ENCODE data around the gene DPH2. TPM values are rescaled to one million over a fixed set of nuclear protein-coding genes. Genes with fewer than 3 reads are reported as not detected.

Gene DPH2
- total and polyA plus RNA-seq, 4 experiments from 2014 or later, result 25.5 to 33.1 (median 28.8) TPM

- Histone ChIP-seq H3K9me3 (ENCODE audit: control insufficient read depth in 1 of 2, low read length in 2 of 2) (no peaks in the 10 kb centered on the region), H3K27me3 (ENCODE audit: insufficient read depth, low read length) (no peaks in the 10 kb centered on the region), H3K27ac (ENCODE audit: low read depth, low read length) (no peak overlapping the region), H3K4me3 (ENCODE audit: low read length in 2 of 2) (no peak overlapping the region), H3K4me1 (ENCODE audit: insufficient read depth, low read length) (peaks cover 29% of the 10 kb centered on the region), H3K36me3 (ENCODE audit: insufficient read depth, low read length) (no peaks in the 10 kb centered on the region)
- no peak for DNase-seq
- Mint-ChIP-seq H3K9me3 (no peaks in the 10 kb centered on the region), H3K36me3 (peaks cover 12 to 14% of the 10 kb centered on the region in 2 donors), H3K27ac (peak overlapping the region in 2 of 7 donors; percentile 34 to 55), H3K4me1 (peaks cover 28 to 64% (median 40%) of the 10 kb centered on the region in 4 donors), H3K27me3 (no peaks in the 10 kb centered on the region), H3K4me3 (peak overlapping the region in 2 of 8 donors; percentile 51 to 54)
- ChIA-PET POLR2A (ENCODE audit: partially characterized antibody) (interaction anchor here (1.0 kb wide), 1 partner anchor 21 kb away, joined by 3 read pairs; the partner anchor contains the start of gene DPH2), CTCF (ENCODE audit: partially characterized antibody) (interaction anchor here (1.5 to 7.5 kb wide), 2 partner anchors 16 to 184 kb away, joined by 5 to 83 read pairs; partner anchors contain the start of gene ARTN)
- intact Hi-C loops (cut with micrococcal nuclease), result loop anchor here (5.0 kb wide), 2 partner anchors 297 to 422 kb away; partner anchors contain the start of gene KDM4A
Observed at GRCh38 chr1:43949678-43950077, 20.1 kb upstream of the DPH2 start.

DNA sequence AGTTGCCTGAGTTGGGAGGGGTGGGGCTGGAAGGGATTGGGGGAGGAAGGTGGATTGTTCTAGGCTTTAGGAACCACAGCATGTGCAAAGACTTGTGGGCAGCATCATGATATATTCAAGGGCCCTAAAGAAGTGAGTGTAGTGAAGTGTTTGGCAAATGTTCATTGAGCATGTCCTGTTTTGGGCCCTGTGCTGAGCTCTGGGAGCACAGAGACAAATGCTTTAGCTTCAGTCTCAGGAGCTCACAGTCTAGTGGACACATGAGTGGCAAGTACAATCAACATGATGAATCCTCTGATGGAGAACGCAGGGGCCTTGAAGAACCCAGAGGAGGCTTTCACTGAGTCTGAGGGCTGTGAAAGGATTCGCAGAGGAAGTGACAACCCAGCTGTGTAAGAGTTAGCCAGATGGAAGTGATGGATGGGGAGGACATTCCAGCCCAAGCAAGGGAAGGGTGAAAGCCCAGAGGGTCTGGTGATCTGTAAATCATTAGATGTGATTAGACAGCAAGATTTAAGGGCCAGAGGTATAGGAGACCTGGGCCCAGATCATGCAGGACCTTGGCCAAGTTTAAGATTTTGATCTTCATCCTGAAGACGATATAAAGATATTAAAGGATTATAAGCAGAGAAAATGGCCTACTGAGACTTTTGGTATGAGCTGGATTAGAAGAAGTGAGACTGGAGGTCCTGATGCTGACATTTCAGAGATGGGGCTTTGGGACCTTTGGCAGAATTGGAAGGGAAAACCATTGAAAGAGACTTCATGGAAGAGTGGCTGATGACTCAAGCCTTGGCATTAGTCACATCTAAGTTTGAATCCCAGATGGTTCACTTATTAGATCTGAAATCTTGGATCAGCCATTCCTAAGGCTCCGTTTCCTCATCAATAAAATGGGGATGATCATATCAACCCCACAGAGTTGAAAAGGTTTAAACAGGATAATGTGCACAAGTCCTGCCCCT is 18.5 kb upstream of the DPH2 start:
- no peaks in the 10 kb centered on the region for H3K9me3 ChIP-seq (ENCODE audit: control insufficient read depth in 1 of 2, low read length in 2 of 2)
- Mint-ChIP-seq H3K4me3 (no peak overlapping the region), H3K36me3 (peaks cover 11 to 12% of the 10 kb centered on the region in 2 donors), H3K27me3 (no peaks in the 10 kb centered on the region), H3K27ac (peak overlapping the region in 1 of 7 donors; percentile 55), H3K4me1 (peaks cover 19 to 54% (median 29%) of the 10 kb centered on the region in 4 donors), H3K9me3 (no peaks in the 10 kb centered on the region)
- no peaks in the 10 kb centered on the region for H3K36me3 ChIP-seq (ENCODE audit: insufficient read depth, low read length)
- H3K4me3 ChIP-seq (ENCODE audit: low read length in 2 of 2), result no peak overlapping the region
- no peak overlapping the region for H3K27ac ChIP-seq (ENCODE audit: low read depth, low read length)
- H3K4me1 ChIP-seq (ENCODE audit: insufficient read depth, low read length), result peaks cover 15% of the 10 kb centered on the region
- no peak for DNase-seq
- H3K27me3 ChIP-seq (ENCODE audit: insufficient read depth, low read length), result no peaks in the 10 kb centered on the region
- ChIA-PET POLR2A (ENCODE audit: partially characterized antibody) (no interaction called here), CTCF (ENCODE audit: partially characterized antibody) (no interaction called here)
- intact Hi-C loops (cut with micrococcal nuclease), result no loop called here

- Mint-ChIP-seq H3K4me3 (no peak overlapping the region), H3K9me3 (no peaks in the 10 kb centered on the region), H3K27me3 (no peaks in the 10 kb centered on the region), H3K36me3 (peaks cover 18 to 20% of the 10 kb centered on the region in 2 donors), H3K4me1 (peaks cover 15 to 39% (median 22%) of the 10 kb centered on the region in 4 donors), H3K27ac (no peak overlapping the region)
- intact Hi-C loops (cut with micrococcal nuclease), result no loop called here
- H3K36me3 ChIP-seq (ENCODE audit: insufficient read depth, low read length), result no peaks in the 10 kb centered on the region
- H3K27me3 ChIP-seq (ENCODE audit: insufficient read depth, low read length), result no peaks in the 10 kb centered on the region
- no peaks in the 10 kb centered on the region for H3K9me3 ChIP-seq (ENCODE audit: control insufficient read depth in 1 of 2, low read length in 2 of 2)
- ChIA-PET CTCF (ENCODE audit: partially characterized antibody) (interaction anchor here (1.0 to 4.1 kb wide), 3 partner anchors 19 to 84 kb away, joined by 3 to 17 read pairs (median 4); partner anchors contain the start of gene ARTN), POLR2A (ENCODE audit: partially characterized antibody) (interaction anchor here (1.3 kb wide), 1 partner anchor 17 kb away, joined by 5 read pairs; the partner anchor contains the start of gene DPH2)
- no peak overlapping the region for H3K4me3 ChIP-seq (ENCODE audit: low read length in 2 of 2)
- no peak overlapping the region for H3K27ac ChIP-seq (ENCODE audit: low read depth, low read length)
- peaks cover 8% of the 10 kb centered on the region for H3K4me1 ChIP-seq (ENCODE audit: insufficient read depth, low read length)
- no peak for DNase-seq
Observed at GRCh38 chr1:43952731-43953346, 17.0 kb upstream of the DPH2 start.

- Histone ChIP-seq H3K36me3 (ENCODE audit: insufficient read depth, low read length) (no peaks in the 10 kb centered on the region), H3K27ac (ENCODE audit: low read depth, low read length) (no peak overlapping the region), H3K4me3 (ENCODE audit: low read length in 2 of 2) (no peak overlapping the region), H3K4me1 (ENCODE audit: insufficient read depth, low read length) (peaks cover 2% of the 10 kb centered on the region), H3K9me3 (ENCODE audit: control insufficient read depth in 1 of 2, low read length in 2 of 2) (no peaks in the 10 kb centered on the region), H3K27me3 (ENCODE audit: insufficient read depth, low read length) (no peaks in the 10 kb centered on the region)
- DNase-seq, result no peak
- peaks cover 23 to 25% of the 10 kb centered on the region in 2 donors for H3K36me3 Mint-ChIP-seq
- intact Hi-C loops (cut with micrococcal nuclease), result no loop called here
- H3K27ac Mint-ChIP-seq, result no peak overlapping the region
- POLR2A ChIA-PET (ENCODE audit: partially characterized antibody), result interaction anchor here (1.3 kb wide), 1 partner anchor 16 kb away, joined by 5 read pairs; the partner anchor contains the start of gene DPH2
- H3K4me1 Mint-ChIP-seq, result peaks cover 12 to 34% (median 18%) of the 10 kb centered on the region in 4 donors
- no peaks in the 10 kb centered on the region for H3K27me3 Mint-ChIP-seq
- no peak overlapping the region for H3K4me3 Mint-ChIP-seq
- CTCF ChIA-PET (ENCODE audit: partially characterized antibody), result interaction anchor here (1.0 to 4.1 kb wide), 4 partner anchors 19 to 83 kb away, joined by 3 to 17 read pairs (median 8); partner anchors contain the start of gene ARTN
- H3K9me3 Mint-ChIP-seq, result no peaks in the 10 kb centered on the region
Observed at GRCh38 chr1:43953361-43953760, 16.4 kb upstream of the DPH2 start.

GRCh38 chr1:43954036-43954435 is 15.8 kb upstream of the DPH2 start:
- no peaks in the 10 kb centered on the region for H3K9me3 ChIP-seq (ENCODE audit: control insufficient read depth in 1 of 2, low read length in 2 of 2)
- no peaks in the 10 kb centered on the region for H3K4me1 ChIP-seq (ENCODE audit: insufficient read depth, low read length)
- H3K36me3 ChIP-seq (ENCODE audit: insufficient read depth, low read length), result no peaks in the 10 kb centered on the region
- no peaks in the 10 kb centered on the region for H3K27me3 ChIP-seq (ENCODE audit: insufficient read depth, low read length)
- Mint-ChIP-seq H3K9me3 (no peaks in the 10 kb centered on the region), H3K36me3 (peaks cover 29 to 32% of the 10 kb centered on the region in 2 donors), H3K4me3 (no peak overlapping the region), H3K4me1 (peaks cover 9 to 27% (median 14%) of the 10 kb centered on the region in 4 donors), H3K27me3 (no peaks in the 10 kb centered on the region), H3K27ac (no peak overlapping the region)
- CTCF ChIA-PET (ENCODE audit: partially characterized antibody), result interaction anchor here (1.0 to 4.1 kb wide), 3 partner anchors 20 to 51 kb away, joined by 4 to 17 read pairs (median 11); partner anchors contain the start of gene ARTN
- DNase-seq, result no peak
- intact Hi-C loops (cut with micrococcal nuclease), result no loop called here
- POLR2A ChIA-PET (ENCODE audit: partially characterized antibody), result interaction anchor here (1.3 kb wide), 1 partner anchor 16 kb away, joined by 5 read pairs; the partner anchor contains the start of gene DPH2
- H3K27ac ChIP-seq (ENCODE audit: low read depth, low read length), result no peak overlapping the region
- no peak overlapping the region for H3K4me3 ChIP-seq (ENCODE audit: low read length in 2 of 2)

DNA sequence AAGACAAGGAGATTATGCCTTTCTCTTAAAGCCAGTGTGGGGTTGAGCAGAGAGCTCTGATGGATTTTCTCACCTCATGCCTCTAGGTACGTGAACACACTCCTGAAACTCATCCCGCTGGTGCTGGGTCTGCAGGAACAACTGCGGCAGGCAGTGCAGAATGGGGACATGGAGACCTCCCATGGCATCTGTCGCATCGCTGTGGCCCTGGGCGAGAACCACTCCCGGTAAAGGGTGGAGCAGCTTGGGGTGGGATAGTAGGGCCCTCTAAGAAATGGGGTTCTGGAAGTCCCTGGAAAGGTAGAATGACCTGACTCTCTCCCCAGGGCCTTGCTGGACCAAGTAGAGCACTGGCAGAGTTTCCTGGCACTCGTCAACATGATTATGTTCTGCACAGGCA is 13.6 kb upstream of the DPH2 start:
- Histone ChIP-seq H3K27me3 (ENCODE audit: insufficient read depth, low read length) (no peaks in the 10 kb centered on the region), H3K4me3 (ENCODE audit: low read length in 2 of 2) (no peak overlapping the region), H3K27ac (ENCODE audit: low read depth, low read length) (no peak overlapping the region), H3K36me3 (ENCODE audit: insufficient read depth, low read length) (no peaks in the 10 kb centered on the region), H3K9me3 (ENCODE audit: control insufficient read depth in 1 of 2, low read length in 2 of 2) (no peaks in the 10 kb centered on the region), H3K4me1 (ENCODE audit: insufficient read depth, low read length) (no peaks in the 10 kb centered on the region)
- Mint-ChIP-seq H3K9me3 (no peaks in the 10 kb centered on the region), H3K27me3 (no peaks in the 10 kb centered on the region), H3K4me1 (peaks cover 2 to 9% (median 5%) of the 10 kb centered on the region in 4 donors), H3K4me3 (no peak overlapping the region), H3K27ac (no peak overlapping the region), H3K36me3 (peaks cover 23 to 28% of the 10 kb centered on the region in 2 donors)
- DNase-seq, result no peak
- CTCF ChIA-PET (ENCODE audit: partially characterized antibody), result interaction anchor here (0.9 to 4.1 kb wide), 3 partner anchors 22 to 92 kb away, joined by 3 to 17 read pairs (median 11); partner anchors contain the start of gene ARTN
- intact Hi-C loops (cut with micrococcal nuclease), result no loop called here
- POLR2A ChIA-PET (ENCODE audit: partially characterized antibody), result no interaction called here

All from CD4-positive, alpha-beta memory T cell (primary cell).